ENCODE results near the gene IMP3. TPM values are rescaled to one million over a fixed set of nuclear protein-coding genes. Genes with fewer than 3 reads are reported as not detected.

The IMP3 gene
- total RNA-seq, 1 donor from 2014 or later, result 48.4 TPM

GRCh38 chr15:75597667-75598341 is 42.2 kb downstream of the IMP3 start:
- no peak overlapping the region for H3K4me3 Mint-ChIP-seq (ENCODE audit: unreplicated experiment)
- TF ChIP-seq CTCF (IDR thresholded peaks at IDR 0.05; ENCODE audit: insufficient read depth, low read depth, low read length) (peak; percentile 31), EZH2 (IDR thresholded peaks at IDR 0.05; ENCODE audit: insufficient read depth, low read length) (no peak)
- FAIRE-seq, result no peak

GRCh38 chr15:75596703-75597345 is 43.2 kb downstream of the IMP3 start:
- Mint-ChIP-seq H3K27ac (ENCODE audit: unreplicated experiment) (no peak overlapping the region), H3K27me3 (ENCODE audit: low read depth, unreplicated experiment) (no peaks in the 10 kb centered on the region), H3K36me3 (ENCODE audit: low read depth, unreplicated experiment) (peaks cover 33% of the 10 kb centered on the region), H3K9me3 (ENCODE audit: unreplicated experiment) (no peaks in the 10 kb centered on the region), H3K4me3 (ENCODE audit: unreplicated experiment) (no peak overlapping the region), H3K4me1 (ENCODE audit: low read depth, unreplicated experiment) (peaks cover 2% of the 10 kb centered on the region)
- no peaks in the 10 kb centered on the region for H3K79me2 ChIP-seq (ENCODE audit: insufficient read depth, low read length)
- no peak overlapping the region for H3K4me3 ChIP-seq (ENCODE audit: insufficient read depth, low read depth, low read length)
- H4K20me1 ChIP-seq (ENCODE audit: insufficient read depth, low read length), result no peaks in the 10 kb centered on the region
- DNase-seq (ENCODE audit: low read depth) (no peak), FAIRE-seq (no peak)
- no peaks in the 10 kb centered on the region for H3K27me3 ChIP-seq (ENCODE audit: insufficient read depth, low read length)
- H3K4me1 ChIP-seq (ENCODE audit: insufficient read depth, low read length), result no peaks in the 10 kb centered on the region
- no peak overlapping the region for H3K4me2 ChIP-seq (ENCODE audit: low read length)
- no peaks in the 10 kb centered on the region for H3K9me3 ChIP-seq (ENCODE audit: insufficient read depth, low read depth, low read length)
- H2AFZ ChIP-seq (ENCODE audit: low read depth, low read length), result no peak overlapping the region
- H3K36me3 ChIP-seq (ENCODE audit: insufficient read depth, low read length), result peaks cover 19% of the 10 kb centered on the region
- no peak overlapping the region for H3K9ac ChIP-seq (ENCODE audit: low read length)
- TF ChIP-seq CTCF (IDR thresholded peaks at IDR 0.05; ENCODE audit: insufficient read depth, low read depth, low read length) (no peak), EZH2 (IDR thresholded peaks at IDR 0.05; ENCODE audit: insufficient read depth, low read length) (no peak)
- no peak overlapping the region for H3K27ac ChIP-seq (ENCODE audit: low read depth, low read length)

More at GRCh38 chr15:75597667-75598341, 42.2 kb downstream of the IMP3 start:
- H3K4me1 ChIP-seq (ENCODE audit: insufficient read depth, low read length), result no peaks in the 10 kb centered on the region
- no peak overlapping the region for H3K9ac ChIP-seq (ENCODE audit: low read length)
- Mint-ChIP-seq H3K9me3 (ENCODE audit: unreplicated experiment) (no peaks in the 10 kb centered on the region), H3K36me3 (ENCODE audit: low read depth, unreplicated experiment) (peaks cover 29% of the 10 kb centered on the region), H3K27ac (ENCODE audit: unreplicated experiment) (no peak overlapping the region), H3K4me1 (ENCODE audit: low read depth, unreplicated experiment) (peaks cover 2% of the 10 kb centered on the region), H3K27me3 (ENCODE audit: low read depth, unreplicated experiment) (no peaks in the 10 kb centered on the region)
- no peaks in the 10 kb centered on the region for H3K79me2 ChIP-seq (ENCODE audit: insufficient read depth, low read length)
- no peak overlapping the region for H3K27ac ChIP-seq (ENCODE audit: low read depth, low read length)
- no peak overlapping the region for H3K4me2 ChIP-seq (ENCODE audit: low read length)
- H3K36me3 ChIP-seq (ENCODE audit: insufficient read depth, low read length), result peaks cover 19% of the 10 kb centered on the region
- H3K27me3 ChIP-seq (ENCODE audit: insufficient read depth, low read length), result no peaks in the 10 kb centered on the region
- no peaks in the 10 kb centered on the region for H3K9me3 ChIP-seq (ENCODE audit: insufficient read depth, low read depth, low read length)
- no peak overlapping the region for H3K4me3 ChIP-seq (ENCODE audit: insufficient read depth, low read depth, low read length)
- no peak for DNase-seq (ENCODE audit: low read depth)
- no peak overlapping the region for H2AFZ ChIP-seq (ENCODE audit: low read depth, low read length)
- H4K20me1 ChIP-seq (ENCODE audit: insufficient read depth, low read length), result no peaks in the 10 kb centered on the region

DNA sequence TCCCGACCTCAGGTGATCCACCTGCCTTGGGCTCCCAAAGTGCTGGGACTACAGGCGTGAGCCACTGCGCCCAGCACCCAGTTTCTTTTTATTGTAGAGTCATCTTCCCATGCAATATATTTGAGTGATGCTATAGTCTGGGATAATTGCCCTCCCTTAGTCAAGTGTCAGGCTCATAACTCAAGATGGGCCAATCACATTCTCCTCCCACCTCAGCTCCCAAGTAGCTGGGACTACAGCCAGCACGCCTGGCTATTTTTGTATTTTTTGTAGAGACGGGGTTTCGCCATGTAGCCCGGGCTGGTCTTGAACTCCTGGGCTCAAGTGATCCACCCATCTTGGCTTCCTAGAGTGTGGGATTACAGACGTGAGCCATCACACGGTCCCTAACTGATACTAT is 45.7 kb downstream of the IMP3 start:
- FAIRE-seq (no peak), DNase-seq (ENCODE audit: low read depth) (no peak)
- Histone ChIP-seq H3K9me3 (ENCODE audit: insufficient read depth, low read depth, low read length) (no peaks in the 10 kb centered on the region), H3K36me3 (ENCODE audit: insufficient read depth, low read length) (peaks cover 12% of the 10 kb centered on the region), H3K4me3 (ENCODE audit: insufficient read depth, low read depth, low read length) (no peak overlapping the region), H3K4me2 (ENCODE audit: low read length) (no peak overlapping the region), H3K27ac (ENCODE audit: low read depth, low read length) (no peak overlapping the region), H3K4me1 (ENCODE audit: insufficient read depth, low read length) (no peaks in the 10 kb centered on the region), H3K9ac (ENCODE audit: low read length) (no peak overlapping the region), H2AFZ (ENCODE audit: low read depth, low read length) (no peak overlapping the region), H3K79me2 (ENCODE audit: insufficient read depth, low read length) (no peaks in the 10 kb centered on the region), H4K20me1 (ENCODE audit: insufficient read depth, low read length) (no peaks in the 10 kb centered on the region), H3K27me3 (ENCODE audit: insufficient read depth, low read length) (no peaks in the 10 kb centered on the region)
- TF ChIP-seq CTCF (IDR thresholded peaks at IDR 0.05; ENCODE audit: insufficient read depth, low read depth, low read length) (no peak), EZH2 (IDR thresholded peaks at IDR 0.05; ENCODE audit: insufficient read depth, low read length) (no peak)
- H3K27ac Mint-ChIP-seq (ENCODE audit: unreplicated experiment), result no peak overlapping the region
- no peak overlapping the region for H3K4me3 Mint-ChIP-seq (ENCODE audit: unreplicated experiment)
- no peaks in the 10 kb centered on the region for H3K27me3 Mint-ChIP-seq (ENCODE audit: low read depth, unreplicated experiment)
- H3K9me3 Mint-ChIP-seq (ENCODE audit: unreplicated experiment), result no peaks in the 10 kb centered on the region
- peaks cover 5% of the 10 kb centered on the region for H3K4me1 Mint-ChIP-seq (ENCODE audit: low read depth, unreplicated experiment)
- peaks cover 28% of the 10 kb centered on the region for H3K36me3 Mint-ChIP-seq (ENCODE audit: low read depth, unreplicated experiment)
